ENCODE data around the gene SLC25A48.
A peak's percentile ranks its signal among the peaks of the same experiment; 100 is the strongest.

SLC25A48 gene

GRCh38 chr5:135834639-135835529 is at the start of gene SLC25A48:
TSS of gene SLC25A48 (plus strand) at chr5:135834663. CDS start at chr5:135834848, 185 bp downstream.
- no peak for DNase-seq (ENCODE audit: low read depth)
- in situ Hi-C loops (cut with HindIII; ENCODE audit: low sequenced_read_pairs), result loop anchor here (10.0 to 25.0 kb wide), 3 partner anchors 90 to 373 kb away; partner anchors contain the start of gene TIFAB
- TF ChIP-seq CTCF (IDR thresholded peaks at IDR 0.05; ENCODE audit: low read depth, low read length, missing control alignments), result no peak
- peak within 1 kb of the TSS; percentile 41 for H3K4me3 ChIP-seq (ENCODE audit: low read depth, low read length)

GRCh38 chr5:135800656-135801055 is 33.8 kb upstream of the SLC25A48 start:
- no peak for TF ChIP-seq CTCF (IDR thresholded peaks at IDR 0.05; ENCODE audit: low read depth, low read length, missing control alignments)
- DNase-seq (ENCODE audit: low read depth), result no peak
- no peak overlapping the region for H3K4me3 ChIP-seq (ENCODE audit: low read depth, low read length)
- in situ Hi-C loops (cut with HindIII; ENCODE audit: low sequenced_read_pairs), result no loop called here

GRCh38 chr5:135810188-135810943 is 24.1 kb upstream of the SLC25A48 start:
- no peak for DNase-seq (ENCODE audit: low read depth)
- TF ChIP-seq CTCF (IDR thresholded peaks at IDR 0.05; ENCODE audit: low read depth, low read length, missing control alignments), result no peak
- in situ Hi-C loops (cut with HindIII; ENCODE audit: low sequenced_read_pairs), result no loop called here
- H3K4me3 ChIP-seq (ENCODE audit: low read depth, low read length), result no peak overlapping the region

- TF ChIP-seq CTCF (IDR thresholded peaks at IDR 0.05; ENCODE audit: low read depth, low read length, missing control alignments), result no peak
- no peak overlapping the region for H3K4me3 ChIP-seq (ENCODE audit: low read depth, low read length)
- DNase-seq (ENCODE audit: low read depth), result no peak
- in situ Hi-C loops (cut with HindIII; ENCODE audit: low sequenced_read_pairs), result no loop called here
Measured at GRCh38 chr5:135811007-135811406, 23.5 kb upstream of the SLC25A48 start.

- in situ Hi-C loops (cut with HindIII; ENCODE audit: low sequenced_read_pairs), result no loop called here
- no peak for DNase-seq (ENCODE audit: low read depth)
Measured at GRCh38 chr5:135813758-135814157, 20.7 kb upstream of the SLC25A48 start.

More at GRCh38 chr5:135813758-135814157, 20.7 kb upstream of the SLC25A48 start:
- no peak for TF ChIP-seq CTCF (IDR thresholded peaks at IDR 0.05; ENCODE audit: low read depth, low read length, missing control alignments)
- no peak overlapping the region for H3K4me3 ChIP-seq (ENCODE audit: low read depth, low read length)
